ENCODE results near the gene MED13.

DNA sequence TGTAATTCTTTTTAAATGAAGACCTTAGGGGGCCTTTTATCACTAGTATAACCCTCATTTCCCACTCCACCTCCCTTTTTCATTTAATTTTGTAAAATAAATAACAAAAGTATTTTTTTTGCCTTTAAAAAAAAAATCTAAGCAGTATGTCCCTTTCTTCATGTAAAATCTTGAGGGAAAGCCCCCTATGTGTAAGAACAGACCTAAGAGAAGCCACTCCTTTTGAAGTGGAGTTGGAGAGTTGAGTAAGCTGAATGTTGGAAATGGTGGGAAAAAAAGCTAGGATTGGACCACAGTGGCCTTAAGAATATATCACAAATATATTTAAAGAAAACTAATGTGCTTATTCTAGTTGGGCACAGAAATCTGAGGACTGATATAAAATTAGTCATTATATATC lies 92.8 kb downstream of the MED13 start:
- TF ChIP-seq POLR2A (IDR thresholded peaks at IDR 0.05) = no peak
- TF ChIP-seq, protein P1, sequence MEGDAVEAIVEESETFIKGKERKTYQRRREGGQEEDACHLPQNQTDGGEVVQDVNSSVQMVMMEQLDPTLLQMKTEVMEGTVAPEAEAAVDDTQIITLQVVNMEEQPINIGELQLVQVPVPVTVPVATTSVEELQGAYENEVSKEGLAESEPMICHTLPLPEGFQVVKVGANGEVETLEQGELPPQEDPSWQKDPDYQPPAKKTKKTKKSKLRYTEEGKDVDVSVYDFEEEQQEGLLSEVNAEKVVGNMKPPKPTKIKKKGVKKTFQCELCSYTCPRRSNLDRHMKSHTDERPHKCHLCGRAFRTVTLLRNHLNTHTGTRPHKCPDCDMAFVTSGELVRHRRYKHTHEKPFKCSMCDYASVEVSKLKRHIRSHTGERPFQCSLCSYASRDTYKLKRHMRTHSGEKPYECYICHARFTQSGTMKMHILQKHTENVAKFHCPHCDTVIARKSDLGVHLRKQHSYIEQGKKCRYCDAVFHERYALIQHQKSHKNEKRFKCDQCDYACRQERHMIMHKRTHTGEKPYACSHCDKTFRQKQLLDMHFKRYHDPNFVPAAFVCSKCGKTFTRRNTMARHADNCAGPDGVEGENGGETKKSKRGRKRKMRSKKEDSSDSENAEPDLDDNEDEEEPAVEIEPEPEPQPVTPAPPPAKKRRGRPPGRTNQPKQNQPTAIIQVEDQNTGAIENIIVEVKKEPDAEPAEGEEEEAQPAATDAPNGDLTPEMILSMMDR (IDR thresholded peaks at IDR 0.05) = no peak
